ENCODE data around the gene TSPAN18.

TSPAN18 gene

GRCh38 chr11:44779736-44780520 lies 53.2 kb downstream of the TSPAN18 start:
- no peaks in the 10 kb centered on the region for H3F3A ChIP-seq (ENCODE audit: low read depth)
- H3K9me3 ChIP-seq (ENCODE audit: insufficient read depth, low read depth, low read length): no peaks in the 10 kb centered on the region
- TF ChIP-seq EZH2phosphoT487 (IDR thresholded peaks at IDR 0.05; ENCODE audit: borderline replicate concordance) (no peak), CTCF (conservative IDR thresholded peaks at IDR 0.05; ENCODE audit: low read length) (no peak)
- no peaks in the 10 kb centered on the region for H4K20me1 ChIP-seq (ENCODE audit: insufficient read depth, low read length, poor library complexity, severe bottlenecking)
- no peak overlapping the region for H2AFZ ChIP-seq (ENCODE audit: low read length)
- no peaks in the 10 kb centered on the region for H3K9me2 ChIP-seq (replicated peaks; ENCODE audit: low read depth, low read length)
- H3K27me3 ChIP-seq (ENCODE audit: insufficient read depth, low read length, poor library complexity, severe bottlenecking): no peaks in the 10 kb centered on the region
- H3K36me3 ChIP-seq (ENCODE audit: insufficient read depth, low read length): no peaks in the 10 kb centered on the region
- H3K4me2 ChIP-seq (ENCODE audit: low read depth, low read length, poor library complexity, severe bottlenecking): no peak overlapping the region
- H3K4me1 ChIP-seq (ENCODE audit: insufficient read depth, low read length, poor library complexity, severe bottlenecking): peaks cover 9% of the 10 kb centered on the region
- H3K79me2 ChIP-seq (ENCODE audit: insufficient read depth, low read length): no peaks in the 10 kb centered on the region
- H3K4me3 ChIP-seq (ENCODE audit: low read length, poor library complexity, severe bottlenecking): no peak overlapping the region
- H3K9ac ChIP-seq (ENCODE audit: low read depth, low read length, poor library complexity, severe bottlenecking): no peak overlapping the region

GRCh38 chr11:44780940-44781631 lies 54.3 kb downstream of the TSPAN18 start:
- Histone ChIP-seq H3K27me3 (ENCODE audit: insufficient read depth, low read length, poor library complexity, severe bottlenecking) (no peaks in the 10 kb centered on the region), H4K20me1 (ENCODE audit: insufficient read depth, low read length, poor library complexity, severe bottlenecking) (no peaks in the 10 kb centered on the region), H3K4me1 (ENCODE audit: insufficient read depth, low read length, poor library complexity, severe bottlenecking) (peaks cover 16% of the 10 kb centered on the region), H3K4me3 (ENCODE audit: low read length, poor library complexity, severe bottlenecking) (no peak overlapping the region), H3K9me3 (ENCODE audit: insufficient read depth, low read depth, low read length) (no peaks in the 10 kb centered on the region), H2AFZ (ENCODE audit: low read length) (no peak overlapping the region), H3K9ac (ENCODE audit: low read depth, low read length, poor library complexity, severe bottlenecking) (no peak overlapping the region), H3K36me3 (ENCODE audit: insufficient read depth, low read length) (no peaks in the 10 kb centered on the region), H3K9me2 (replicated peaks; ENCODE audit: low read depth, low read length) (no peaks in the 10 kb centered on the region), H3K79me2 (ENCODE audit: insufficient read depth, low read length) (no peaks in the 10 kb centered on the region), H3F3A (ENCODE audit: low read depth) (no peaks in the 10 kb centered on the region), H3K4me2 (ENCODE audit: low read depth, low read length, poor library complexity, severe bottlenecking) (no peak overlapping the region)
- TF ChIP-seq CTCF (conservative IDR thresholded peaks at IDR 0.05; ENCODE audit: low read length): no peak
- no peak for TF ChIP-seq EZH2phosphoT487 (IDR thresholded peaks at IDR 0.05; ENCODE audit: borderline replicate concordance)

GRCh38 chr11:44781655-44782054 lies 54.9 kb downstream of the TSPAN18 start:
- H3K4me1 ChIP-seq (ENCODE audit: insufficient read depth, low read length, poor library complexity, severe bottlenecking): peaks cover 16% of the 10 kb centered on the region
- no peak overlapping the region for H2AFZ ChIP-seq (ENCODE audit: low read length)
- H3K4me3 ChIP-seq (ENCODE audit: low read length, poor library complexity, severe bottlenecking): no peak overlapping the region
- H3K79me2 ChIP-seq (ENCODE audit: insufficient read depth, low read length): no peaks in the 10 kb centered on the region
- H3F3A ChIP-seq (ENCODE audit: low read depth): no peaks in the 10 kb centered on the region
- no peaks in the 10 kb centered on the region for H3K9me3 ChIP-seq (ENCODE audit: insufficient read depth, low read depth, low read length)
- no peaks in the 10 kb centered on the region for H3K27me3 ChIP-seq (ENCODE audit: insufficient read depth, low read length, poor library complexity, severe bottlenecking)
- H3K36me3 ChIP-seq (ENCODE audit: insufficient read depth, low read length): no peaks in the 10 kb centered on the region
- H3K4me2 ChIP-seq (ENCODE audit: low read depth, low read length, poor library complexity, severe bottlenecking): no peak overlapping the region
- no peak overlapping the region for H3K9ac ChIP-seq (ENCODE audit: low read depth, low read length, poor library complexity, severe bottlenecking)
- no peak for TF ChIP-seq CTCF (conservative IDR thresholded peaks at IDR 0.05; ENCODE audit: low read length)
- H4K20me1 ChIP-seq (ENCODE audit: insufficient read depth, low read length, poor library complexity, severe bottlenecking): no peaks in the 10 kb centered on the region
- no peaks in the 10 kb centered on the region for H3K9me2 ChIP-seq (replicated peaks; ENCODE audit: low read depth, low read length)
